TTC549 (cell line): ENCODE data around the gene CAPS2.
"Not testable (repeated sequence)": the region's sequence is repeated elsewhere in the genome, so short reads cannot be mapped to it uniquely, and the experiment has no call there.

Experiments
- FAIRE-seq: peaks from 2 replicates; lab custom pipeline; 2012; peaks lifted over from hg19 to GRCh38; lab: Jason Lieb, UNC

Gene CAPS2

GRCh38 chr12:75329918-75330826, at the start of gene CAPS2:
TSS of gene CAPS2 (minus strand) at chr12:75330324. CDS start at chr12:75326498, 3,826 bp downstream.
- FAIRE-seq = no peak

- no peak for FAIRE-seq
Measured at GRCh38 chr12:75378354-75378753, 48.2 kb upstream of the CAPS2 start.

GRCh38 chr12:75374971-75375370, 44.8 kb upstream of the CAPS2 start:
- no peak for FAIRE-seq

GRCh38 chr12:75366629-75367028, 36.5 kb upstream of the CAPS2 start:
- no peak for FAIRE-seq

GRCh38 chr12:75364919-75365318, 34.8 kb upstream of the CAPS2 start:
- no peak for FAIRE-seq

GRCh38 chr12:75361408-75361807, 31.3 kb upstream of the CAPS2 start:
- FAIRE-seq = no peak

GRCh38 chr12:75360920-75361319, 30.8 kb upstream of the CAPS2 start:
- FAIRE-seq = no peak

- no peak for FAIRE-seq
Measured at GRCh38 chr12:75354011-75354410, 23.9 kb upstream of the CAPS2 start.

- FAIRE-seq = no peak
Measured at GRCh38 chr12:75350413-75350812, 20.3 kb upstream of the CAPS2 start.

GRCh38 chr12:75349946-75350345, 19.8 kb upstream of the CAPS2 start:
- FAIRE-seq = no peak

GRCh38 chr12:75346215-75346614, 16.1 kb upstream of the CAPS2 start:
- FAIRE-seq = not testable (repeated sequence)

- no peak for FAIRE-seq
Measured at GRCh38 chr12:75345531-75345930, 15.4 kb upstream of the CAPS2 start.

GRCh38 chr12:75341873-75342272, 11.7 kb upstream of the CAPS2 start:
- FAIRE-seq = no peak

- FAIRE-seq = no peak
Measured at GRCh38 chr12:75337905-75338304, 7.8 kb upstream of the CAPS2 start.

GRCh38 chr12:75334384-75335030, 4.4 kb upstream of the CAPS2 start, which contains the start of gene GLIPR1L1:
TSS of gene GLIPR1L1 (plus strand) at chr12:75334670. CDS start at chr12:75334729, 59 bp downstream.
- FAIRE-seq = peak; percentile 90

- no peak for FAIRE-seq
Measured at GRCh38 chr12:75327642-75328041, 2.5 kb downstream of the CAPS2 start.

- no peak for FAIRE-seq
Measured at GRCh38 chr12:75323663-75324062, 6.5 kb downstream of the CAPS2 start.

GRCh38 chr12:75322464-75322863, 7.7 kb downstream of the CAPS2 start:
- peak; percentile 58 for FAIRE-seq

- FAIRE-seq = no peak
Measured at GRCh38 chr12:75317784-75318183, 12.3 kb downstream of the CAPS2 start.

- peak; percentile 17 for FAIRE-seq
Measured at GRCh38 chr12:75315518-75315917, 14.6 kb downstream of the CAPS2 start.

- FAIRE-seq = no peak
Measured at GRCh38 chr12:75311369-75311768, 18.8 kb downstream of the CAPS2 start.

- no peak for FAIRE-seq
Measured at GRCh38 chr12:75308279-75308678, 21.8 kb downstream of the CAPS2 start.
